SK-N-SH (cell line): ENCODE results near the gene ZNF385C. TPM values are rescaled to one million over a fixed set of nuclear protein-coding genes. Genes with fewer than 3 reads are reported as not detected.

Experiments used
- CTCF ChIA-PET: fragments of 300-600, 350-600 bp; formaldehyde crosslinking; extraction: SDS; loops from one replicate; lab custom pipeline; 2021; lab: Yijun Ruan, JAX
- POLR2A ChIA-PET: fragments of 350-600 bp; sonication (Branson Sonifier 250); formaldehyde crosslinking; extraction: SDS; loops from one replicate; lab custom pipeline; 2020; ENCODE audit warnings: antibody characterized with exemption, inconsistent platforms; lab: Yijun Ruan, JAX
- DNase-seq: peaks from one replicate; pipeline ENCODE4 v3.0.0; 2012
- H2AFZ ChIP-seq: fragments of 200-600 bp; sonication (generic); 2 replicates; pipeline ENCODE4 v1.8.1; 2016; ENCODE audit warnings: antibody characterized with exemption, mild to moderate bottlenecking, low read depth
- H3F3A ChIP-seq: fragments of 200-600 bp; sonication (generic); replicated peaks from 2 replicates; pipeline ENCODE3; 2016; ENCODE audit warnings: antibody characterized with exemption, mild to moderate bottlenecking; ENCODE audit not compliant: insufficient read depth
- H3K27ac ChIP-seq, 2 experiments: fragments of 200-500 bp in 1 of 2; fragments of 200-600 bp in 1 of 2; sonication (Bioruptor generic) in 1 of 2; sonication (generic), shearing (Covaris generic) in 1 of 2; 2 replicates each; pipeline versions ENCODE4 v1.5.1 to v1.6.1; 2014 to 2016; ENCODE audit warnings: low read depth in 2 of 2, inconsistent platforms in 1 of 2, low read length in 1 of 2, mild to moderate bottlenecking in 1 of 2, mixed read lengths in 1 of 2
- H3K27me3 ChIP-seq: fragments of 200-600 bp; sonication (generic), shearing (Covaris generic); 2 replicates; pipeline ENCODE4 v1.6.1; 2016; ENCODE audit warnings: mixed run types; ENCODE audit not compliant: insufficient read depth
- H3K36me3 ChIP-seq, 2 experiments: fragments of 200-500 bp in 1 of 2; fragments of 200-600 bp in 1 of 2; sonication (Bioruptor generic) in 1 of 2; sonication (generic) in 1 of 2; replicated peaks in 1 of 2; 2 replicates each; pipeline versions ENCODE3 to v1.5.1; 2014 to 2016; ENCODE audit warnings: low read length in 1 of 2, mild to moderate bottlenecking in 1 of 2; ENCODE audit not compliant: insufficient read depth in 2 of 2, control insufficient read depth in 1 of 2
- H3K4me1 ChIP-seq, 2 experiments: fragments of 200-500 bp in 1 of 2; fragments of 200-600 bp in 1 of 2; sonication (Bioruptor generic) in 1 of 2; sonication (generic), shearing (Covaris generic) in 1 of 2; 2 replicates each; pipeline versions ENCODE4 v1.5.1 to v1.6.1; 2014 to 2016; ENCODE audit warnings: low read depth in 1 of 2, low read length in 1 of 2, mixed run types in 1 of 2; ENCODE audit not compliant: insufficient read depth in 2 of 2, control insufficient read depth in 1 of 2
- H3K4me2 ChIP-seq: fragments of 200-600 bp; sonication (generic), shearing (Covaris generic); 2 replicates; pipeline ENCODE4 v1.6.1; 2017; ENCODE audit warnings: mixed run types
- H3K4me3 ChIP-seq, 2 experiments: fragments of 200-500 bp in 1 of 2; fragments of 200-600 bp in 1 of 2; sonication (Bioruptor generic) in 1 of 2; sonication (generic), shearing (Covaris generic) in 1 of 2; 2 replicates each; pipeline versions ENCODE4 v1.5.1 to v1.8.1; 2014 to 2016; ENCODE audit warnings: low read depth in 2 of 2, inconsistent platforms in 1 of 2, low read length in 1 of 2, mild to moderate bottlenecking in 1 of 2, mixed read lengths in 1 of 2, moderate library complexity in 1 of 2
- H3K79me2 ChIP-seq: fragments of 200-600 bp; sonication (generic); 2 replicates; pipeline ENCODE4 v1.8.1; 2017; ENCODE audit warnings: mild to moderate bottlenecking; ENCODE audit not compliant: insufficient read depth
- H3K9ac ChIP-seq: fragments of 200-600 bp; sonication (generic); 2 replicates; pipeline ENCODE4 v1.6.1; 2017; ENCODE audit warnings: mixed run types
- H3K9me2 ChIP-seq: fragments of 200-600 bp; sonication (generic); 2 replicates; pipeline ENCODE4 v1.6.1; 2017; ENCODE audit warnings: mixed run types
- H3K9me3 ChIP-seq: fragments of 200-600 bp; sonication (generic); 2 replicates; pipeline ENCODE4 v1.6.1; 2017; ENCODE audit warnings: mixed run types, mild to moderate bottlenecking, moderate library complexity
- H4K20me1 ChIP-seq: fragments of 200-600 bp; sonication (generic); 2 replicates; pipeline ENCODE4 v1.6.1; 2017; ENCODE audit warnings: mild to moderate bottlenecking, mixed run types; ENCODE audit not compliant: insufficient read depth
- ELF1 ChIP-seq: IDR thresholded peaks from 2 replicates; pipeline ENCODE4 v1.4.0; 2012
- EP300 ChIP-seq, 2 experiments: IDR thresholded peaks; 2 replicates each; pipeline versions ENCODE4 v1.4.0 to v1.6.1; 2012; ENCODE audit warnings: borderline replicate concordance in 1 of 2, low read depth in 1 of 2, low read length in 1 of 2
- FOSL2 ChIP-seq: IDR thresholded peaks from 2 replicates; pipeline ENCODE4 v1.4.0; 2012; ENCODE audit warnings: low read depth, mild to moderate bottlenecking, moderate library complexity, borderline replicate concordance
- FOXJ3 ChIP-seq: sonication (generic); formaldehyde crosslinking; IDR thresholded peaks from 2 replicates; pipeline ENCODE4 v1.5.1; 2020; ENCODE audit warnings: mild to moderate bottlenecking, missing genetic modification reagents
- GABPA ChIP-seq: IDR thresholded peaks from 2 replicates; pipeline ENCODE4 v1.4.0; 2012; ENCODE audit warnings: low read depth, mild to moderate bottlenecking
- GATA2 ChIP-seq: sonication (generic); formaldehyde crosslinking; IDR thresholded peaks from 2 replicates; pipeline ENCODE4 v1.5.0; 2020; ENCODE audit warnings: mild to moderate bottlenecking, missing genetic modification reagents
- JUND ChIP-seq: IDR thresholded peaks from 2 replicates; pipeline ENCODE4 v1.4.0; 2012
- MEF2A ChIP-seq: IDR thresholded peaks from 2 replicates; pipeline ENCODE4 v1.4.0; 2012; ENCODE audit warnings: low read depth, borderline replicate concordance
- NRF1 ChIP-seq: IDR thresholded peaks from 2 replicates; pipeline ENCODE4 v1.6.1; 2012; ENCODE audit warnings: low read depth, mild to moderate bottlenecking, low read length
- POLR2AphosphoS5 ChIP-seq: IDR thresholded peaks from 2 replicates; pipeline ENCODE4 v1.6.1; 2012; ENCODE audit warnings: low read depth, low read length
- RAD21 ChIP-seq: IDR thresholded peaks from 2 replicates; pipeline ENCODE4 v1.6.1; 2012; ENCODE audit warnings: mild to moderate bottlenecking, low read length
- RFX5 ChIP-seq: IDR thresholded peaks from 2 replicates; pipeline ENCODE4 v1.6.1; 2012; ENCODE audit warnings: mild to moderate bottlenecking, improper control_type of control experiment, low read length
- TCF12 ChIP-seq: IDR thresholded peaks from 2 replicates; pipeline ENCODE4 v1.4.0; 2012
- YY1 ChIP-seq: IDR thresholded peaks from 2 replicates; pipeline ENCODE4 v1.4.0; 2012; ENCODE audit warnings: low read depth, mild to moderate bottlenecking
- WGBS: methylation state at CpG from one replicate; pipeline ENCODE4 v1.1.6; 2017; ENCODE audit warnings: low lambda C conversion rate; 5-methylcytosine and 5-hydroxymethylcytosine counted together
- polyA plus RNA-seq, 3 experiments: library from polyadenylated mRNA; depleted of rRNA; stranded (reverse); fragments of >200 nt; gene quantifications; 2 replicates each; pipeline ENCODE4 v1.2.3, GENCODE V29; 2012
- TF ChIP-seq, protein P1 (sequence below): fragments of 150-350 bp; IDR thresholded peaks from 2 replicates; pipeline ENCODE4 v1.6.1; 2017; ENCODE audit warnings: antibody characterized with exemption, low read length, low read depth, borderline replicate concordance
- TF ChIP-seq, protein P2 (sequence below): IDR thresholded peaks from 2 replicates; pipeline ENCODE4 v1.4.0; 2012; ENCODE audit warnings: low read depth, borderline replicate concordance
- TF ChIP-seq, protein P3 (sequence below): IDR thresholded peaks from 2 replicates; pipeline ENCODE4 v1.6.1; 2012; ENCODE audit warnings: mild to moderate bottlenecking, low read depth, low read length, moderate library complexity

The ZNF385C gene
- polyA plus RNA-seq, 1 of the 3 experiments (the other 2 are of a cell fraction): 0.05 TPM

DNA sequence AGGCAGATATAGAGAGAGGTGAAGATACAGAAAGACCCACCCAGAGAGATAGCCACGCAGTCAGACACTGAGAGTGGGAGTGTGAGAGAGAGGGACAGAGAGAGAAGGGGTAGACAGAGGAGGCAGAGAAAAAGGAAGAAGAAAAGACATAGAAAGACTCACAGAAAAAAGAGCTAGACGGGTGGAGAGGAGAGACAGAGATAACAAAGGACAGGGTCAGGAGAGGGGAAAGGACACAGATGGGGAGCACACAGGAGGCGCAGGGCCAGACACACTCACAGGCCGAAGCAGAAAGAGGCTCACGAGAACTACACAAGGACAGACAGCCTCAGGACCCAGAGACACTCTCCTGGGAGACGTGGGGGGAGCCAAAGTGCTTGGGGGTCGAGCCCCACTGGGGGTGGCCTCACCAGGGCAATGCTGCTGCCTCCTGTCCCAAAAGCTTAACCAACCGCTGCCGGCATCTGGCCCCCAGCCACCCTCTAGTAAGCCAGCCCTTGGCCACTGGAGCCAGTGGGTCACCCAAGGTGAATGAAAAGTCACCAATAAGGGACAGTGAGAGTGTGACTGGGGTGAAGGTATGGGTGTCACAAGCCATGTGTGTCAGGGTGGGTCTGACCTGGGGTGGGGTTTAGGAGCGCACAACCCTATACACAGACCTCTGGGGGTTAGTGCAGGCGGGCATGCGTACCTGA is 3.8 kb downstream of the ZNF385C start:
- Histone ChIP-seq H3K4me3 (no peak overlapping the region), H3K4me2 (no peak overlapping the region), H3K9ac (no peak overlapping the region), H3K9me3 (no peaks in the 10 kb centered on the region), H3K79me2 (no peaks in the 10 kb centered on the region), H2AFZ (no peak overlapping the region), H3K27ac (no peak overlapping the region), H3F3A (no peaks in the 10 kb centered on the region), H3K27me3 (peaks cover 5% of the 10 kb centered on the region; the same call in 1 of the 2 replicates), H3K36me3 (no peaks in the 10 kb centered on the region), H3K4me1 (peaks cover 0 to 4% of the 10 kb centered on the region in 2 experiments; a peak in 1 of 4 replicates), H3K9me2 (no peaks in the 10 kb centered on the region), H4K20me1 (no peaks in the 10 kb centered on the region)
- no peak for TF ChIP-seq EP300 (IDR thresholded peaks at IDR 0.05; ENCODE audit: borderline replicate concordance in 1 of 2, low read depth in 1 of 2, low read length in 1 of 2)
- no peak for TF ChIP-seq FOSL2
- no peak for TF ChIP-seq NRF1
- TF ChIP-seq YY1: no peak
- TF ChIP-seq POLR2AphosphoS5: no peak
- TF ChIP-seq TCF12: no peak
- TF ChIP-seq RAD21: no peak
- no peak for TF ChIP-seq GABPA
- no peak for TF ChIP-seq GATA2 (CRISPR knock-in tag)
- no peak for TF ChIP-seq MEF2A
- TF ChIP-seq RFX5: no peak
- TF ChIP-seq, protein P1, sequence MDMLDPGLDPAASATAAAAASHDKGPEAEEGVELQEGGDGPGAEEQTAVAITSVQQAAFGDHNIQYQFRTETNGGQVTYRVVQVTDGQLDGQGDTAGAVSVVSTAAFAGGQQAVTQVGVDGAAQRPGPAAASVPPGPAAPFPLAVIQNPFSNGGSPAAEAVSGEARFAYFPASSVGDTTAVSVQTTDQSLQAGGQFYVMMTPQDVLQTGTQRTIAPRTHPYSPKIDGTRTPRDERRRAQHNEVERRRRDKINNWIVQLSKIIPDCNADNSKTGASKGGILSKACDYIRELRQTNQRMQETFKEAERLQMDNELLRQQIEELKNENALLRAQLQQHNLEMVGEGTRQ: no peak
- no peak for TF ChIP-seq JUND
- TF ChIP-seq, protein P2, sequence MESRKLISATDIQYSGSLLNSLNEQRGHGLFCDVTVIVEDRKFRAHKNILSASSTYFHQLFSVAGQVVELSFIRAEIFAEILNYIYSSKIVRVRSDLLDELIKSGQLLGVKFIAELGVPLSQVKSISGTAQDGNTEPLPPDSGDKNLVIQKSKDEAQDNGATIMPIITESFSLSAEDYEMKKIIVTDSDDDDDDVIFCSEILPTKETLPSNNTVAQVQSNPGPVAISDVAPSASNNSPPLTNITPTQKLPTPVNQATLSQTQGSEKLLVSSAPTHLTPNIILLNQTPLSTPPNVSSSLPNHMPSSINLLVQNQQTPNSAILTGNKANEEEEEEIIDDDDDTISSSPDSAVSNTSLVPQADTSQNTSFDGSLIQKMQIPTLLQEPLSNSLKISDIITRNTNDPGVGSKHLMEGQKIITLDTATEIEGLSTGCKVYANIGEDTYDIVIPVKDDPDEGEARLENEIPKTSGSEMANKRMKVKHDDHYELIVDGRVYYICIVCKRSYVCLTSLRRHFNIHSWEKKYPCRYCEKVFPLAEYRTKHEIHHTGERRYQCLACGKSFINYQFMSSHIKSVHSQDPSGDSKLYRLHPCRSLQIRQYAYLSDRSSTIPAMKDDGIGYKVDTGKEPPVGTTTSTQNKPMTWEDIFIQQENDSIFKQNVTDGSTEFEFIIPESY: no peak
- TF ChIP-seq, protein P3, sequence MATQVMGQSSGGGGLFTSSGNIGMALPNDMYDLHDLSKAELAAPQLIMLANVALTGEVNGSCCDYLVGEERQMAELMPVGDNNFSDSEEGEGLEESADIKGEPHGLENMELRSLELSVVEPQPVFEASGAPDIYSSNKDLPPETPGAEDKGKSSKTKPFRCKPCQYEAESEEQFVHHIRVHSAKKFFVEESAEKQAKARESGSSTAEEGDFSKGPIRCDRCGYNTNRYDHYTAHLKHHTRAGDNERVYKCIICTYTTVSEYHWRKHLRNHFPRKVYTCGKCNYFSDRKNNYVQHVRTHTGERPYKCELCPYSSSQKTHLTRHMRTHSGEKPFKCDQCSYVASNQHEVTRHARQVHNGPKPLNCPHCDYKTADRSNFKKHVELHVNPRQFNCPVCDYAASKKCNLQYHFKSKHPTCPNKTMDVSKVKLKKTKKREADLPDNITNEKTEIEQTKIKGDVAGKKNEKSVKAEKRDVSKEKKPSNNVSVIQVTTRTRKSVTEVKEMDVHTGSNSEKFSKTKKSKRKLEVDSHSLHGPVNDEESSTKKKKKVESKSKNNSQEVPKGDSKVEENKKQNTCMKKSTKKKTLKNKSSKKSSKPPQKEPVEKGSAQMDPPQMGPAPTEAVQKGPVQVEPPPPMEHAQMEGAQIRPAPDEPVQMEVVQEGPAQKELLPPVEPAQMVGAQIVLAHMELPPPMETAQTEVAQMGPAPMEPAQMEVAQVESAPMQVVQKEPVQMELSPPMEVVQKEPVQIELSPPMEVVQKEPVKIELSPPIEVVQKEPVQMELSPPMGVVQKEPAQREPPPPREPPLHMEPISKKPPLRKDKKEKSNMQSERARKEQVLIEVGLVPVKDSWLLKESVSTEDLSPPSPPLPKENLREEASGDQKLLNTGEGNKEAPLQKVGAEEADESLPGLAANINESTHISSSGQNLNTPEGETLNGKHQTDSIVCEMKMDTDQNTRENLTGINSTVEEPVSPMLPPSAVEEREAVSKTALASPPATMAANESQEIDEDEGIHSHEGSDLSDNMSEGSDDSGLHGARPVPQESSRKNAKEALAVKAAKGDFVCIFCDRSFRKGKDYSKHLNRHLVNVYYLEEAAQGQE: no peak
- no peak for TF ChIP-seq ELF1
- TF ChIP-seq FOXJ3 (CRISPR knock-in tag): no peak
- DNase-seq: no peak
- 90% methylated on average over 10 of the region's 12 CpGs for WGBS
- CTCF ChIA-PET: interaction anchor here (0.8 to 29.9 kb wide), 3 partner anchors 23 to 71 kb away, joined by 3 to 496 read pairs (median 187); partner anchors contain the start of genes DNAJC7 and NKIRAS2
- POLR2A ChIA-PET: no interaction called here
